ENCODE results near the gene FBN2. TPM values are rescaled to one million over a fixed set of nuclear protein-coding genes. Genes with fewer than 3 reads are reported as not detected.

The FBN2 gene
- total RNA-seq, 4 donors from 2014 or later: 0.57 to 4.4 (median 1.6) TPM

GRCh38 chr5:128574041-128574440 lies 36.0 kb upstream of the FBN2 start:
- no peak overlapping the region for H3K27ac ChIP-seq
- DNase-seq: no peak
- no peaks in the 10 kb centered on the region for H3K36me3 ChIP-seq
- H3K4me3 ChIP-seq: no peak overlapping the region
- no peaks in the 10 kb centered on the region for H3K4me1 ChIP-seq
- no peak for TF ChIP-seq POLR2A (IDR thresholded peaks at IDR 0.05)
- TF ChIP-seq, protein P1, sequence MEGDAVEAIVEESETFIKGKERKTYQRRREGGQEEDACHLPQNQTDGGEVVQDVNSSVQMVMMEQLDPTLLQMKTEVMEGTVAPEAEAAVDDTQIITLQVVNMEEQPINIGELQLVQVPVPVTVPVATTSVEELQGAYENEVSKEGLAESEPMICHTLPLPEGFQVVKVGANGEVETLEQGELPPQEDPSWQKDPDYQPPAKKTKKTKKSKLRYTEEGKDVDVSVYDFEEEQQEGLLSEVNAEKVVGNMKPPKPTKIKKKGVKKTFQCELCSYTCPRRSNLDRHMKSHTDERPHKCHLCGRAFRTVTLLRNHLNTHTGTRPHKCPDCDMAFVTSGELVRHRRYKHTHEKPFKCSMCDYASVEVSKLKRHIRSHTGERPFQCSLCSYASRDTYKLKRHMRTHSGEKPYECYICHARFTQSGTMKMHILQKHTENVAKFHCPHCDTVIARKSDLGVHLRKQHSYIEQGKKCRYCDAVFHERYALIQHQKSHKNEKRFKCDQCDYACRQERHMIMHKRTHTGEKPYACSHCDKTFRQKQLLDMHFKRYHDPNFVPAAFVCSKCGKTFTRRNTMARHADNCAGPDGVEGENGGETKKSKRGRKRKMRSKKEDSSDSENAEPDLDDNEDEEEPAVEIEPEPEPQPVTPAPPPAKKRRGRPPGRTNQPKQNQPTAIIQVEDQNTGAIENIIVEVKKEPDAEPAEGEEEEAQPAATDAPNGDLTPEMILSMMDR (IDR thresholded peaks at IDR 0.05): no peak
- intact Hi-C loops (cut with DNase I): no loop called here
- no peaks in the 10 kb centered on the region for H3K27me3 ChIP-seq
- H3K9me3 ChIP-seq: no peaks in the 10 kb centered on the region
- 60 to 100% methylated on average over 1 of the region's 1 CpG for WGBS, 2 donors

GRCh38 chr5:128572930-128573319 lies 34.9 kb upstream of the FBN2 start:
- H3K4me1 ChIP-seq: no peaks in the 10 kb centered on the region
- intact Hi-C loops (cut with DNase I): no loop called here
- TF ChIP-seq, protein P1 (IDR thresholded peaks at IDR 0.05): no peak
- no peak for TF ChIP-seq POLR2A (IDR thresholded peaks at IDR 0.05)
- no peak overlapping the region for H3K4me3 ChIP-seq
- DNase-seq: no peak
- H3K9me3 ChIP-seq: no peaks in the 10 kb centered on the region
- no peaks in the 10 kb centered on the region for H3K36me3 ChIP-seq
- no peaks in the 10 kb centered on the region for H3K27me3 ChIP-seq
- 84 to 88% methylated on average over 2 of the region's 2 CpGs for WGBS, 2 donors
- H3K27ac ChIP-seq: no peak overlapping the region

DNA sequence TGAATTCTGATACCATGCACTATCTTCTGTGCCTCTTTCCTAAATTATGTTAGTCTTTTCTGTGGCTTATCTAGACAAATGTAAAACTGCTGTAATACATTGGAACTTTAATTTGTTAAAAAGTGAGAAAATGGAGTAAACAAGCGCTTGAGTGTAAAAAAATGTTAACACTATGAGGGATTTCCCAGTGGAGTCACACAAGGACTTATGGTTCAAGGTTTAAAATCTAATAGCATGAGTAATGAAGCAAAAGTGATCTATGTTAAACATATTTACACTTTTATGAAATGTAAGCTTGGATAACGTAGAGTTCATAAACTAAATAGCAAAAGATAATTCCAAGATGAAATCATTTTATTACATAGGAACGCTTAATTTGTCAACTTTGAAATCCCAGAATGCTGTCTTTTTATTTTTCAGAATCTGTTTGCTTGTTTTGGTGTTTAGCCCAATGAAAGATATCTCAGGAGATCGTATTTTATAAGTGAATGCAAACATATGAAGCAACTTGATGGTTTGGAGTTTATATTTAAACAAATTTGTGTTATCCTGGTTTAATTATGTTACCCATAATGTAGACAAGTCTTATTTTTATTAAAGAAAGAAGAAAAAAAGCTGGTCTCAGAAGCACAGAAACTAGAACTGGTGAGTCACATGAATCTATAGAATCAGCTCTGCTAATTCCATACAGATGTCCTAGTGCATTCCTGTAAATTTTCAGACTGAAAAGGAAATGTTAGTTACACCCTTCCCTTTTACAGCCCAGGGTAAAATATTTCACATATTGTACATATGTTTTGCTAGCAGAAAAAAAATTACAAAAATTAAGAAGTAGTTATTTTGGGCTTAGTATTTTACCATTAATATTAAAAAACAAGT lies 34.2 kb upstream of the FBN2 start:
- 70 to 78% methylated on average over 4 of the region's 4 CpGs for WGBS, 2 donors
- no peaks in the 10 kb centered on the region for H3K9me3 ChIP-seq
- H3K4me3 ChIP-seq: no peak overlapping the region
- no peaks in the 10 kb centered on the region for H3K4me1 ChIP-seq
- intact Hi-C loops (cut with DNase I): no loop called here
- no peaks in the 10 kb centered on the region for H3K27me3 ChIP-seq
- TF ChIP-seq, protein P1 (IDR thresholded peaks at IDR 0.05): no peak
- no peak for TF ChIP-seq POLR2A (IDR thresholded peaks at IDR 0.05)
- H3K36me3 ChIP-seq: no peaks in the 10 kb centered on the region
- no peak for DNase-seq
- H3K27ac ChIP-seq: no peak overlapping the region

DNA sequence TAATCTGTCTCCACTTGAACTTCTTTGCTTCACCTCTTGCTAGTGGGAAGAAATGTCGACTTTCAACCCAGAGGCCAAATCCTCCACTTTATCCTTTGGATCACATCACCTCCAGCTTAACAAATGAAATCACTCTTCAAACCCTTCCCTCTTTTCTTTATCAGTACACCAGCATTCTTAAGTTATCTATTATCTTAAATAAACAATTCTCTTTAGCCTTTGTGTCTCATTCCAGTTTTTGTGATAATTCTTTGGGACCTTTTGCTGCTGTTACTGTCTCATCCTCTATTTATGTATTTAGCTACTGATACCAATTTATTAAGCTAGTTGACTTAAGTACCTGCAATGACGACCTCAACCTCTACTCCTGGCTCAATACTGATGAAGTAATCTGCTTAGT lies 28.1 kb upstream of the FBN2 start:
- Histone ChIP-seq H3K4me3 (no peak overlapping the region), H3K27me3 (no peaks in the 10 kb centered on the region), H3K4me1 (no peaks in the 10 kb centered on the region), H3K9me3 (no peaks in the 10 kb centered on the region), H3K27ac (no peak overlapping the region), H3K36me3 (no peaks in the 10 kb centered on the region)
- no peak for DNase-seq
- WGBS, 2 donors: 42 to 46% methylated on average over 2 of the region's 2 CpGs
- no peak for TF ChIP-seq POLR2A (IDR thresholded peaks at IDR 0.05)
- TF ChIP-seq, protein P1 (IDR thresholded peaks at IDR 0.05): no peak
- intact Hi-C loops (cut with DNase I): no loop called here
